ENCODE data around the gene KREMEN1. TPM values are rescaled to one million over a fixed set of nuclear protein-coding genes. Genes with fewer than 3 reads are reported as not detected.
"Not testable (repeated sequence)": the region's sequence is repeated elsewhere in the genome, so short reads cannot be mapped to it uniquely, and the experiment has no call there.

The KREMEN1 gene
- total RNA-seq, 1 donor from 2014 or later = 23.5 TPM

DNA sequence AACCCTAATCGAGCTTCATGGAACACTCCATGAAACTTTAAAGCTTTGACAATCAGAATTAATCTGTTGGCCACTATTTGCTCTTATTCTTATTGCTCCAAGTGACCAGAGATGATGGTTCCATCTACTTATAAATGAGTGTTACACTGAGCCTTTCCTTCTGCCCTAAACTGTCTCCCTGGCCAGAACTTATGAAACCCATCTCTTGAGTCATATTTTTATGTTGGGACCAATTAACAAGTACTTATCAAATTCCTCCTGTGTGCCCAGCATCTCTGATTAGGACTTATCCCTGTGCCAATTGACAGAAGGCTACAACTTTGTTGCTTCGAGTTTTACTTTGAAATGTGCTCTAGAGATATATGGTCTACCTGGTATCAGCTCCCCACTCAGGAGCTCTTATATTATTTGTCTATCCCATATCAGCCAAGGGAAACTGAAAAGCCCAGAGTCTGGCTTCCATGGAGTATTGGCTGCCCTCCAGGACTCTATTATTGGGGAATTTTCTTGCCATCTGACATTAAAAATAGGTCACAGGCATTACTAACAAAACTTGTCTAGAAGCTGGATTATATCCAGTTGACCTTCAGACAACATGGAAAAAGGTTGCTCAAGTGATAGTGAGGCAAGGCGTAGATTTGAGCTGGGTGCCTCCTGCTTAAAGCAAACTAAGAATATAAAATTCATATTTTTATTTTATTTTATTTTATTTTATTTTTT is 8.8 kb downstream of the KREMEN1 start:
- DNase-seq (no peak), ATAC-seq (peak; percentile 46 to 57)
- intact Hi-C loops (cut with DNase I) = no loop called here
- peak overlapping the region; percentile 54 for H3K27ac ChIP-seq
- H3K4me1 ChIP-seq = peaks cover 50% of the 10 kb centered on the region
- no peaks in the 10 kb centered on the region for H3K27me3 ChIP-seq (ENCODE audit: low read depth)
- no peaks in the 10 kb centered on the region for H3K36me3 ChIP-seq
- no peak for TF ChIP-seq CTCF (IDR thresholded peaks at IDR 0.05)
- H3K4me3 ChIP-seq = no peak overlapping the region
- no peaks in the 10 kb centered on the region for H3K9me3 ChIP-seq

GRCh38 chr22:29082826-29083545 is 10.2 kb downstream of the KREMEN1 start:
- intact Hi-C loops (cut with DNase I) = no loop called here

GRCh38 chr22:29083576-29083932 is 10.7 kb downstream of the KREMEN1 start:
- intact Hi-C loops (cut with DNase I); H3K27me3 ChIP-seq (ENCODE audit: low read depth); ATAC-seq; H3K9me3 ChIP-seq; H3K4me3 ChIP-seq; H3K36me3 ChIP-seq: not testable (repeated sequence)
- DNase-seq = peak; percentile 57
- H3K27ac ChIP-seq = peak overlapping the region; percentile 38
- peaks cover 44% of the 10 kb centered on the region for H3K4me1 ChIP-seq

More at GRCh38 chr22:29082826-29083545, 10.2 kb downstream of the KREMEN1 start:
- ATAC-seq (no peak), DNase-seq (no peak)
- Histone ChIP-seq H3K4me3 (no peak overlapping the region), H3K4me1 (peaks cover 48% of the 10 kb centered on the region), H3K27ac (peak overlapping the region; percentile 38), H3K36me3 (no peaks in the 10 kb centered on the region), H3K27me3 (ENCODE audit: low read depth) (no peaks in the 10 kb centered on the region), H3K9me3 (no peaks in the 10 kb centered on the region)
- no peak for TF ChIP-seq CTCF (IDR thresholded peaks at IDR 0.05)

- intact Hi-C loops (cut with DNase I) = no loop called here
- Histone ChIP-seq H3K27me3 (ENCODE audit: low read depth) (no peaks in the 10 kb centered on the region), H3K4me1 (peaks cover 39% of the 10 kb centered on the region), H3K27ac (peak overlapping the region; percentile 38), H3K36me3 (no peaks in the 10 kb centered on the region), H3K9me3 (no peaks in the 10 kb centered on the region), H3K4me3 (no peak overlapping the region)
- ATAC-seq (no peak), DNase-seq (no peak)
- no peak for TF ChIP-seq CTCF (IDR thresholded peaks at IDR 0.05)
These were observed 11.2 kb downstream of the KREMEN1 start for GRCh38 chr22:29083933-29084591.

GRCh38 chr22:29087012-29087411 is 14.2 kb downstream of the KREMEN1 start:
- TF ChIP-seq CTCF (IDR thresholded peaks at IDR 0.05) = no peak
- Histone ChIP-seq H3K27ac (no peak overlapping the region), H3K27me3 (ENCODE audit: low read depth) (no peaks in the 10 kb centered on the region), H3K4me3 (no peak overlapping the region), H3K36me3 (no peaks in the 10 kb centered on the region), H3K4me1 (peaks cover 23% of the 10 kb centered on the region), H3K9me3 (no peaks in the 10 kb centered on the region)
- ATAC-seq (no peak), DNase-seq (no peak)
- intact Hi-C loops (cut with DNase I) = no loop called here
